ENCODE results near the gene CNTN1. TPM values are rescaled to one million over a fixed set of nuclear protein-coding genes. Genes with fewer than 3 reads are reported as not detected.

Gene CNTN1
- total and polyA plus RNA-seq, 2 donors (not counting 1 experiment from before 2014, with no cell fraction given): not detected

DNA sequence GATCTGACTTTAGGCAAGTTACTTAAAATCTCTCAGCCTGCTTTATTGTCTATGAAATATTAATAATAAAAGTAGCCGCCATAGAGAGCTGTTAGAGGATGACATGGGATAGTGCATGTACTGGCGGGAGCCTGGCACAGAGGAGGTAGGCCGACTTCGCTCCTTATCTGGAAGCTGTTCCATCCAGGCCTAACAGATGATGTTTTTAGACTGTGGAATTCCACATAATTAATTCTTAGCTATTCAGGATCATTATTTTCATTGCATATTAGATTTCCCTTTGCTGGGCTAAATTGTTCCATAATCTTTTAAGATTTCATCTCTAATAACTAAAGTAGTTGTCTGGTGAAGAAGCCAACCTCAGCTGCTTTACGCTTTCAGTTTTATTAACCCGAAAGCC is 30.8 kb downstream of the CNTN1 start:
- Histone ChIP-seq H3K27ac (ENCODE audit: low read length in 2 of 2) (no peak overlapping the region), H3K79me2 (ENCODE audit: control insufficient read depth, insufficient read depth, low read length) (no peaks in the 10 kb centered on the region), H3K4me1 (ENCODE audit: control insufficient read depth in 2 of 2, insufficient read depth in 2 of 2, low read length in 2 of 2) (no peaks in the 10 kb centered on the region), H3K36me3 (replicated peaks in 1 of 2; ENCODE audit: control extremely low read depth in 1 of 2, control insufficient read depth in 1 of 2, extremely low read depth in 1 of 2, insufficient read depth in 2 of 2, low read length in 1 of 2) (no peaks in the 10 kb centered on the region), H3K9ac (ENCODE audit: low read length) (no peak overlapping the region), H2AFZ (ENCODE audit: insufficient read depth, low read depth, low read length, poor library complexity, severe bottlenecking) (no peak overlapping the region), H3K4me3 (ENCODE audit: control extremely low read depth in 1 of 5, extremely low read depth in 1 of 5, insufficient read depth in 1 of 5, low read depth in 2 of 5, low read length in 4 of 5) (no peak overlapping the region), H4K20me1 (ENCODE audit: control insufficient read depth, insufficient read depth, low read length, poor library complexity, severe bottlenecking) (no peaks in the 10 kb centered on the region), H3K27me3 (replicated peaks in 1 of 4; ENCODE audit: control extremely low read depth in 1 of 4, control insufficient read depth in 3 of 4, insufficient read depth in 4 of 4, low read length in 3 of 4) (no peaks in the 10 kb centered on the region), H3K9me3 (ENCODE audit: control extremely low read depth in 1 of 3, control insufficient read depth in 2 of 3, insufficient read depth in 1 of 3, low read length in 2 of 3) (no peaks in the 10 kb centered on the region), H3K4me2 (replicated peaks; ENCODE audit: low read depth, low read length, poor library complexity, severe bottlenecking) (no peak overlapping the region)
- no peaks in the 10 kb centered on the region for H3K9me3 Mint-ChIP-seq (ENCODE audit: insufficient read depth)
- POLR2A ChIA-PET: no interaction called here
- H3K27ac Mint-ChIP-seq: no peak overlapping the region
- no peak overlapping the region for H3K4me3 Mint-ChIP-seq
- no CpG with 5 or more reads among the region's 6 CpGs for WGBS (ENCODE audit: insufficient coverage)
- DNase-seq: no peak
- no peak for ATAC-seq (ENCODE audit: low read depth)
- no peaks in the 10 kb centered on the region for H3K4me1 Mint-ChIP-seq
- H3K27me3 Mint-ChIP-seq: peaks cover 3% of the 10 kb centered on the region
- intact Hi-C loops (cut with micrococcal nuclease): no loop called here
- no peak for TF ChIP-seq EZH2 (IDR thresholded peaks at IDR 0.05; ENCODE audit: borderline replicate concordance, insufficient read depth, low read depth, low read length, poor library complexity, severe bottlenecking)
- TF ChIP-seq, protein P1, sequence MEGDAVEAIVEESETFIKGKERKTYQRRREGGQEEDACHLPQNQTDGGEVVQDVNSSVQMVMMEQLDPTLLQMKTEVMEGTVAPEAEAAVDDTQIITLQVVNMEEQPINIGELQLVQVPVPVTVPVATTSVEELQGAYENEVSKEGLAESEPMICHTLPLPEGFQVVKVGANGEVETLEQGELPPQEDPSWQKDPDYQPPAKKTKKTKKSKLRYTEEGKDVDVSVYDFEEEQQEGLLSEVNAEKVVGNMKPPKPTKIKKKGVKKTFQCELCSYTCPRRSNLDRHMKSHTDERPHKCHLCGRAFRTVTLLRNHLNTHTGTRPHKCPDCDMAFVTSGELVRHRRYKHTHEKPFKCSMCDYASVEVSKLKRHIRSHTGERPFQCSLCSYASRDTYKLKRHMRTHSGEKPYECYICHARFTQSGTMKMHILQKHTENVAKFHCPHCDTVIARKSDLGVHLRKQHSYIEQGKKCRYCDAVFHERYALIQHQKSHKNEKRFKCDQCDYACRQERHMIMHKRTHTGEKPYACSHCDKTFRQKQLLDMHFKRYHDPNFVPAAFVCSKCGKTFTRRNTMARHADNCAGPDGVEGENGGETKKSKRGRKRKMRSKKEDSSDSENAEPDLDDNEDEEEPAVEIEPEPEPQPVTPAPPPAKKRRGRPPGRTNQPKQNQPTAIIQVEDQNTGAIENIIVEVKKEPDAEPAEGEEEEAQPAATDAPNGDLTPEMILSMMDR (IDR thresholded peaks at IDR 0.05): no peak
- CTCF ChIA-PET: no interaction called here

DNA sequence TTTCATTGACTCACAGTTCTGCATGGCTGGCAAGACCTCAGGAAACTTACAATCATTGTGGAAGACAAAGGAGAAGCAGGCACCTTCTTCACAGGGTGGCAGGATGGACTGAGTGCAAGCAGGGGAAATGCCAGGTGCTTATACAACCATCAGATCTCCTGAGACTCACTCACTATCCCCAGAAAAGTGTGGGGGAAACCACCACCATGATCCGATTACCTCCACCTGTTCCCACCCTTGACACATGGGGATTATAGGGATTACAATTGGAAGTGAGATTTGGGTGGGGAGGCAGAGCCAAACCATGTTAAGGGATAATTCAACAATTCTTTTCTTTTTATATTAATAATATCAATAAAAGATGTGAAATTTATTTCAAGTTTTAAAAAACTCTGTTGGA is 34.1 kb downstream of the CNTN1 start:
- Mint-ChIP-seq H3K4me3 (no peak overlapping the region), H3K4me1 (no peaks in the 10 kb centered on the region), H3K27ac (no peak overlapping the region), H3K9me3 (ENCODE audit: insufficient read depth) (no peaks in the 10 kb centered on the region), H3K27me3 (peaks cover 3% of the 10 kb centered on the region)
- no peak overlapping the region for H3K27ac ChIP-seq (ENCODE audit: low read length in 2 of 2)
- WGBS (ENCODE audit: insufficient coverage): no CpG with 5 or more reads among the region's 1 CpG
- no peaks in the 10 kb centered on the region for H4K20me1 ChIP-seq (ENCODE audit: control insufficient read depth, insufficient read depth, low read length, poor library complexity, severe bottlenecking)
- H3K4me2 ChIP-seq (replicated peaks; ENCODE audit: low read depth, low read length, poor library complexity, severe bottlenecking): no peak overlapping the region
- ChIA-PET CTCF (no interaction called here), POLR2A (no interaction called here)
- DNase-seq (no peak), ATAC-seq (ENCODE audit: low read depth) (no peak)
- H2AFZ ChIP-seq (ENCODE audit: insufficient read depth, low read depth, low read length, poor library complexity, severe bottlenecking): no peak overlapping the region
- TF ChIP-seq, protein P1 (IDR thresholded peaks at IDR 0.05): no peak
- no peak for TF ChIP-seq EZH2 (IDR thresholded peaks at IDR 0.05; ENCODE audit: borderline replicate concordance, insufficient read depth, low read depth, low read length, poor library complexity, severe bottlenecking)
- H3K36me3 ChIP-seq (replicated peaks in 1 of 2; ENCODE audit: control extremely low read depth in 1 of 2, control insufficient read depth in 1 of 2, extremely low read depth in 1 of 2, insufficient read depth in 2 of 2, low read length in 1 of 2): no peaks in the 10 kb centered on the region
- H3K9ac ChIP-seq (ENCODE audit: low read length): no peak overlapping the region
- H3K79me2 ChIP-seq (ENCODE audit: control insufficient read depth, insufficient read depth, low read length): no peaks in the 10 kb centered on the region
- H3K4me1 ChIP-seq (ENCODE audit: control insufficient read depth in 2 of 2, insufficient read depth in 2 of 2, low read length in 2 of 2): no peaks in the 10 kb centered on the region
- intact Hi-C loops (cut with micrococcal nuclease): no loop called here
- no peak overlapping the region for H3K4me3 ChIP-seq (ENCODE audit: control extremely low read depth in 1 of 5, extremely low read depth in 1 of 5, insufficient read depth in 1 of 5, low read depth in 2 of 5, low read length in 4 of 5)
- no peaks in the 10 kb centered on the region for H3K9me3 ChIP-seq (ENCODE audit: control extremely low read depth in 1 of 3, control insufficient read depth in 2 of 3, insufficient read depth in 1 of 3, low read length in 2 of 3)
- no peaks in the 10 kb centered on the region for H3K27me3 ChIP-seq (replicated peaks in 1 of 4; ENCODE audit: control extremely low read depth in 1 of 4, control insufficient read depth in 3 of 4, insufficient read depth in 4 of 4, low read length in 3 of 4)
